Stimulated activated CD4-positive, alpha-beta T cell treated with anti-CD3 and anti-CD28 coated beads, TNF-alpha, amount 100 ng/mL, for 24 hours (primary cell): Measurements from ENCODE around the gene KIF1A.
"Not testable (repeated sequence)": the region's sequence is repeated elsewhere in the genome, so short reads cannot be mapped to it uniquely, and the experiment has no call there.

Experiments
- DNase-seq, 3 experiments: peaks; one replicate each; pipeline ENCODE4 v3.0.0-alpha.2; 2020; ENCODE audit warnings: low read depth in 3 of 3

Gene KIF1A

GRCh38 chr2:240687045-240687740, 132.8 kb downstream of the KIF1A start:
- DNase-seq = no peak

DNA sequence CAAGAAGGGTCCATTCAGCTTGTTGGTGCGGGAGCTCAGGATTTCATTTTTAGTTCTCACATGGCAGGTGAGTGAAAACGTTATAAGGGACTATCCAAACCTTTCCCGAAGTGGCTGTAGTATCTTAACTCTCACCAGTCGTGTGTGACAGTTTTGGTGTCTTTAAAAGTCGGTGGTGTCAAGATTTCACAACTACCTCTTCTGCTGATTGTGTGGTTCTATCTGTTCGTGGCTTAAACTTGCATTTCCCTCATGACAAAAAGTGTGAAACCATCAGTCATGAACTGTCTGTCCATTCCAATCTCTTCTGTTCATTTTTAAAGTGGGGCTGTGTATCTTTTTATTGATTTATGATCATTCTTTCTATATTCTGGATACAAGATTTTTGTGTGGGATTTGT, 133.6 kb downstream of the KIF1A start:
- no peak for DNase-seq

DNA sequence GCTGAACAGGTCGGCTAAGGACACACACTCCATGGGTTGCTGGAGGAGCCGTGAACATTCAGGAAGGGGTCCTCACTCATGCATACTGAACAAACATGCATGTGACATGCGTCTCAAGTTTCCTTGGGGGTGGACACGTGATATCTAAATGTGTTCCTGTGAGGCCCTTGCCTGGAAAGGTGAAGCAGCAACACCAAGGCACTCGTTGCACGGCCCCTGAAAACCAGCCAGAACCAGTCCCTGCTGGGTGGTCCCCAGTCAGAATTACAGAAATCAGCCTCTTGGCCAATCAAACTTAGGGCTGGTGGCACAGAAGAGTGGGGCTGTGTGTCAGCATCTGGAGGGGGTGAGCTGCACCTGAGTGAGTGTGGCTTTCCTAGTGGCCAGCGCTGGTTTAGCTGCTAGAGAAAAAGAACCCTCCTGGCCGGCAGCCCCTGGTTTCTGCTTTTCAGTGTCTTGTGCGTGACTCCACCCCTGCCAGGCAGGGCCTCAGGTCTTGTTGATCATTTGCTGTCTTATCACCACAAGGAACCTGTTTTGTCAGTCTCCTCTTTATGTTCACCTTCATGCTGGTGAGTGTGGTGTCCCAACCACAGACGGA, 134.1 kb downstream of the KIF1A start:
- DNase-seq = no peak

- not testable (repeated sequence) for DNase-seq
Observed at GRCh38 chr2:240683980-240684728, 135.9 kb downstream of the KIF1A start.

DNA sequence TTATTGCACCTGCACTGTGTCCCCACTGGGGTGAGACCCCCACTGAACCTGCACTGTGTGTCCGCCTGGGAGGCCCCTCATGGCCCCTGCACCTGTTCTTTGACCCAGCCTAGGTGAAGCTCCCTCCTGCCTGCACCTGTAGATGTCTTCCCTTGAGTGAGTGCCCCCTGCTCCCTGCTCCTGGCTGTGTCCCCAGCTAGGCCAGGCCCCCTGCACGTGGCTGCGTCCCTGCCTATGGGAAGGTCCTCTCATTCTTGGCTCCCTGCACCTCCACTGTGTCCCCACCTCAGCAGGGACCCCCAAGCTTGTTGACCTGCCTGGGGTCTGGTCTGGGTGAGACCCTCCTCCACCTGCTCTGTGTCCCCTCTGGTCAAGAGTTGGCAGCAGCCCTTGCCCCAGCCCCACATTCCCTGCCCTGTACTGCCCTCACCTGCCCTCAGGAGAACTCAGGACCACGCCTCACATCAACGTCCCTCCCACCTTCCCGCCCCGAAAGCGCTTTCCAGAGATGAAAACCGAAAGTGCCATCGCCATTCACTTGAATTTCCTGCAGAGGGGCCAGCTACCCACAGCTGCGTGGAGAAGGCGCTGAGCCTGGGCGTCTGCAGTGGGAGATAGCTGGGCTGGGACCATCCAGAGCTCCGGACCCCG, 136.6 kb downstream of the KIF1A start:
- not testable (repeated sequence) for DNase-seq

DNA sequence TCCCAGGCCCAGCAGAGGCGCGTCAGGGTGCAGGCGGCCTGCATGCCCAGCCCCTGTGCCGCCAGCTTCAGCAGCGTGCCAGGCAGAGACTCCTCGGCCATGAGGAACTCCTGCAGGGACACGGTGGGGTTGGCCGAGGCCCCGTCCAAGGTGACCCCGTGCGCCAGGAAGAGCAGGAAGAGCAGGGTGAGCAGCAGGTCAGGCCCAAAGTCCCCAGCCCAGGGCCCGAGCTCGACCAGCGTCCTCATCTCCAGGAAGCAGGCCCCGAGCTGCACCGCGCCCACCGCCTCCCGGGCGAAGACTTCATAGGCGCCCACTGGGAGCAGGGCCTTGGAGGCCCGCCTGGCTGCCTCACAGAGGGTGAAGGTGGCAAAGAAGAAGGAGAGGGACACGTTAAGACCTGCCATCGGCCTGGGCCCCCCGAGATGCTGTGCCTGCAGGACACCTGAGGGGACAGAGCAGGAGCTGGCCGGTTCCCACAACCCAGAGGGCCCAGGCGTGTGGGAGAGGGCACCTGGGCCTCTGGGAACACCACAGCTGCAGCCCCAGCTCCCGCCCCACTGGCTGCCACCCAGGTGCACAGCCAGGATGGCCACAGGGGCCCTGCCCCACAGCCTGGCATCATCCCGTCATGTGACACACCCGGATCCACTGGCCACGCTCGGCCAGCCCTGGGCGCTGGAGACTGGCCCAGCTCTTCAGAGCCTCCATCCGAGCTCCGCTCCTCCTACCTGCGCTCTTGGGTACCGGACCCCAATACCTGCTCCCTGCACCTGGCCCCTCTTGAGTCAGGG, 137.4 kb downstream of the KIF1A start, which contains the start of gene AQP12B:
Gene AQP12B (minus strand): TSS at position 455 of the 794 bp plus-strand sequence. CDS start 48 bp downstream, at position 407.
- DNase-seq = not testable (repeated sequence)

GRCh38 chr2:240680185-240680584, 139.8 kb downstream of the KIF1A start:
- DNase-seq = not testable (repeated sequence)

GRCh38 chr2:240678909-240679308, 141.1 kb downstream of the KIF1A start:
- not testable (repeated sequence) for DNase-seq

GRCh38 chr2:240678043-240678442, 142.0 kb downstream of the KIF1A start:
- DNase-seq = not testable (repeated sequence)

DNA sequence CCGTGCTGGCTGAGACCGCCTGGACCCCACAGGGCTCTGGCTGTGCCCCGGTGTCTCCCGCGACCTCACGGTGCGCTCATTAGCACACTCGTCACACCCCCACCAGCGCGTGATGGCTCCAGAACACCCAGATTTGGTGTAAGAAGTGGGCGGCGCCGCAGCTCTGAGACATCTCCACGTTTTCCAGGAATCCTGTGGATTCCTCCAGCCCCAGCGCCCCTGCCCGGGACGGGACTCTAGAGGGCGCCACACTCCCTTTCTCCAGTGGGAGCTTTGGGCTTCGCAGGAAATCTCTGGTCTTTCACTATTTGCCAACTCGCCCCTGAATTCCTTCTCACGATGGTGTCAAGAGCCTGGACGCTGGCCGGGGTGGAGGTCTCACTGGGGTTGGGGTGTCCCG, 144.7 kb downstream of the KIF1A start:
- DNase-seq = not testable (repeated sequence)

GRCh38 chr2:240674461-240675184, 145.4 kb downstream of the KIF1A start:
- not testable (repeated sequence) for DNase-seq

DNA sequence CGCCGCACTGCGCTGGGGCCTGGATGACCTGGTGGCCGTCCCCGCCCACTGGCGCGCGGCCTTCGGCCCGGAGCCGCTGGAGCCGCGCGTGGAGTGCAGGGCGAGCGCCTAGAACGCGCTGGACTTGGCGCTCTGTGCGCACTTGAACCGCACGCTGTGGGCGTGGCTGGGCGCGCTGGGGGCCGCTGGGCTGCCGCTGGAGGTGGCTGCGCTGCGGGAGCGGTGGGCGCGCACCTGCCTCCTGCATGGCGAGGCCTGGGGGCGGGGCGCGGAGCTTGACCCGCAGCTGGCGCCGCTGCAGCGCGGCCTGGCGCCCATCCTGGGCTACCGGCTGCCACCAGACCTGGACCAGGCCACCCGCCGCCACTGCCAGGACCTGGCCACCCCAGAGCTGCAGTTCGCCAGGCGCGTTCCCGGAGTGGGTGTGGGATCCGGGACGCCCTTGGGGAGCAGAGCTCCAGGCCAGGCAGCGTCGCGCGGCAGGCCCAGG, 147.3 kb downstream of the KIF1A start:
- no peak for DNase-seq

DNA sequence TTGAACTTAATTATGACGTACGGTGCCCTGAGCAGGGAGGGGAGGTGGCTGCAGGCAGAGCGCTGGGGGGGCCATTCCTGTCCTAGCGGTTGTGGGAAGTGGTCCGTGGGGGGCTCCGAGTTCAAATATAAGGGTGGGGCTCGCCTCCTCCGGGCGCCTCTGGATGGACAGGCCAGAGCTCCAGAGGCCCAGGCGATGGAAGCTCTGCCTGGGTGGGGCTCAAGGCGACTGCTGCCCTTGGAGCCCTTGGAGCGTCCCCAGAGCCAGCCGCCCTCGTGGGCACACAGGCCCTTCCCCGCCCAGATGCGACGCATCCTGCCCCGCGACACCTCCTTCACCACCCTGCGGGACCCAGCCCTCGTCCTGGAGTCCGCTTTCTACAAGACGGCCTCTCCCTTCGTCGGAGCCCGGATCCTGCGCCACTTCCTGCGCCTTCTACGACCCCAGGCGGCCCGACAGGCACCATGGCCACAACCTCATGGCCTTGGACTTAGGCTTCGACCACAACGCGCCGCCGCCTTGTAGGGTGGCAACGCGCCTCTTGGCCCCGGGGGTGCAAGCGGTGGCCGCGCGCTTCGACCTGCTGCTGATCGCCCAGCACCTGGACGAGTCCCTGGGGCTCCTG, 147.8 kb downstream of the KIF1A start:
- no peak for DNase-seq

DNA sequence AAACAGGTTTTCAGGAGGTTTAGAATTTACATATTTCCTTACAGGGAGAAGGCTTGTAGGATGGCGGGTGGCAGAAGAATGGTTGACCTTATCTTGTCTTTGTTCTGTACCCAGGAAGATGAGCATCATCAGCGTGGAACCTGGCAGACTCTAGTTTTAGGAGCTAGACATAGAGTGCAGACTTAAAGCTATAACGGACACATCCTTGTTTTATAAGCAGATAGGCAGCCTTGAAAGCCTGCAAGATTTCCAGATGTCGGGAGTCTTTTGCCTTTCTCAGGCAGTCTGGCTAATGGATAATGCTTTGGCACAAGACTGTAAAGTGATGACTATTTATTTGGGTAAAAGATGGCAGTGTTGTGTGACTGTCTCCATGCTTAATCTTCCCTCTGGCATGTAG, 149.1 kb downstream of the KIF1A start:
- no peak for DNase-seq

DNA sequence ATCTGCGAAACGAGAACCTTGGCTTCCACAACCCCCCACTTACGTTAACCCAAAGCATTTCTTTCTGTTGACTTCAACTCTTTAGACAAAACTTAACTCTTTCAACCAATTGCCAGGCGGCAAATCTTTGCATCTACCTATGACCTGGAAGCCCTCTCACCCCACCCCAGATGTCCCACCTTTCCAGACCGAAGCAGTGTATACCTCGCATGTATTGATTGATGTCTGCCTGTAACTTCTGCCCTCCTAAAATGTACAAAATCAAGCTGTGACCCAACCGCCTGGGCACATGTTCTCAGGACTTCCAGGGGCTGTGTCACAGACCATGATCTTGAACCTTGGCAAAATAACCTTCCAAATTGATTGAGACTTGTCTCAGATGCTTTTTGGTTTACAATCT, 149.6 kb downstream of the KIF1A start:
- DNase-seq = no peak

GRCh38 chr2:240664622-240665021, 155.4 kb downstream of the KIF1A start:
- no peak for DNase-seq
